Kidney epithelial cell (primary cell): ENCODE results near the gene TAF1. TPM values are rescaled to one million over a fixed set of nuclear protein-coding genes. Genes with fewer than 3 reads are reported as not detected.
"Not testable (repeated sequence)": the region's sequence is repeated elsewhere in the genome, so short reads cannot be mapped to it uniquely, and the experiment has no call there.

Experiments
- DNase-seq: peaks from one replicate; pipeline ENCODE4 v3.0.0-alpha.2; 2010; ENCODE audit warnings: low read depth
- H3K27me3 ChIP-seq: 2 replicates; pipeline ENCODE4 v1.6.0; 2011; ENCODE audit warnings: low read length; ENCODE audit not compliant: control insufficient read depth, insufficient read depth
- H3K36me3 ChIP-seq: 2 replicates; pipeline ENCODE4 v1.5.1; 2011; ENCODE audit warnings: low read length; ENCODE audit not compliant: control insufficient read depth, insufficient read depth
- H3K4me3 ChIP-seq: 2 replicates; pipeline ENCODE4 v1.5.1; 2011; ENCODE audit warnings: low read depth, mild to moderate bottlenecking, control low read depth, low read length
- total RNA-seq: library from RNA; depleted of rRNA; stranded (reverse); fragments of >200 nt; gene quantifications from 2 replicates; pipeline ENCODE4 v1.2.3, GENCODE V29; 2015
- TF ChIP-seq, protein P1 (sequence below): IDR thresholded peaks from 2 replicates; pipeline ENCODE4 v1.5.1; 2011; ENCODE audit warnings: mild to moderate bottlenecking, moderate library complexity, low read length, control low read depth, inconsistent platforms; ENCODE audit not compliant: insufficient read depth, poor library complexity, severe bottlenecking

Gene TAF1
- total RNA-seq, 1 donor from 2014 or later, result 19.9 TPM

DNA sequence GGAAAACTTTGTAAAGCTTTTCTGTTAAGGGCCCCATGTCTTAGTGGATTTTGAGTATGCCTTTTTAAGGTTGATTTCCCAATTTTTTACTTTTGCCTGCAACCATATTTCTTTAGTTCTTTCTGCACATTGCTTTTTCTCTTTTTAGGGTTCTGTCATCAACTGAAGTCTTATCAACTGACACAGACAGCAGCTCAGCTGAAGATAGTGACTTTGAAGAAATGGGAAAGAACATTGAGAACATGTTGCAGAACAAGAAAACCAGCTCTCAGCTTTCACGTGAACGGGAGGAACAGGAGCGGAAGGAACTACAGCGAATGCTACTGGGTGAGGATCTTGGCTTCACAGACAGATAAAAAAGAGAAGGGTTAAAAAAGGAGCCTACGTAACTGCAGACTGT is 27.8 kb downstream of the TAF1 start:
- DNase-seq, result no peak
- TF ChIP-seq, protein P1, sequence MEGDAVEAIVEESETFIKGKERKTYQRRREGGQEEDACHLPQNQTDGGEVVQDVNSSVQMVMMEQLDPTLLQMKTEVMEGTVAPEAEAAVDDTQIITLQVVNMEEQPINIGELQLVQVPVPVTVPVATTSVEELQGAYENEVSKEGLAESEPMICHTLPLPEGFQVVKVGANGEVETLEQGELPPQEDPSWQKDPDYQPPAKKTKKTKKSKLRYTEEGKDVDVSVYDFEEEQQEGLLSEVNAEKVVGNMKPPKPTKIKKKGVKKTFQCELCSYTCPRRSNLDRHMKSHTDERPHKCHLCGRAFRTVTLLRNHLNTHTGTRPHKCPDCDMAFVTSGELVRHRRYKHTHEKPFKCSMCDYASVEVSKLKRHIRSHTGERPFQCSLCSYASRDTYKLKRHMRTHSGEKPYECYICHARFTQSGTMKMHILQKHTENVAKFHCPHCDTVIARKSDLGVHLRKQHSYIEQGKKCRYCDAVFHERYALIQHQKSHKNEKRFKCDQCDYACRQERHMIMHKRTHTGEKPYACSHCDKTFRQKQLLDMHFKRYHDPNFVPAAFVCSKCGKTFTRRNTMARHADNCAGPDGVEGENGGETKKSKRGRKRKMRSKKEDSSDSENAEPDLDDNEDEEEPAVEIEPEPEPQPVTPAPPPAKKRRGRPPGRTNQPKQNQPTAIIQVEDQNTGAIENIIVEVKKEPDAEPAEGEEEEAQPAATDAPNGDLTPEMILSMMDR, result no peak
- Histone ChIP-seq H3K36me3 (no peaks in the 10 kb centered on the region), H3K27me3 (no peaks in the 10 kb centered on the region), H3K4me3 (no peak overlapping the region)

DNA sequence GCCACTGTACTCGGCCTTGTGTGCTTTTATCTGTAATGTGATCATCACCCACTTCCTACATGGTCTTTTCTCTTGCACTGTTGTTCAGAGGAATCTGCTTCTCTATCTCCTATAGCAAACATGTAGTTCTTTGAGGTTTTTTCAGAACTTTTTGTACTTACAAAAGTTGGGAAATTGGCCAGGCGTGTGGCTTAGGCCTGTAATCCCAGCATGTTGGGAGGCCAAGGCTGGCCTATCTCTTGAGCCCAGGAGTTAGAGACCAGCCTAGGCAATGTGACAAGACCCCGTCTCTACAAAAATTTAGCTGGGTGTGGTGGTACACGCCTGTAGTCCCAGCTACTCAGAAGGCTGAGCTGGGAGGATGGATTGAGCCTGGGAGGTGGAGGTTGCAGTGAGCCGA is 30.4 kb downstream of the TAF1 start:
- no peak for DNase-seq
- no peak overlapping the region for H3K4me3 ChIP-seq
- TF ChIP-seq, protein P1, result no peak
- no peaks in the 10 kb centered on the region for H3K36me3 ChIP-seq
- no peaks in the 10 kb centered on the region for H3K27me3 ChIP-seq

DNA sequence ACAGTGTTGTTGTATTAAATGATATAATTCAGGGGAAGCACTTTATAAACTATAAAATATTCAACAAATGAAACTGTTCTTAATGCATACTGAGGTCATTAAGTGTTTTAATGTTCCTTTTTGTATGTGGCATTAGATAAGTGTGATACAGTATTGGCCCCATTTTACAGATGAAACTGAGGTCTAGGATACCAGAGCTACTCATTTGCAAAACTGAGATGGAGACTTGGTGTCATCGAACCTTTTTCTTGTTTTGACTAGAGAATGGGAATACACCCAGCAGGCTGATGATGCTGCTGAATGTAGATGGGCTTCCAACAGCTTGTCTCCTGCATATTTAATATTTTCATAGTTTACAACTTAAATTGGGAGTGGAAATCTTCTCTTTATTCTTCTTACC is 34.6 kb downstream of the TAF1 start:
- DNase-seq, result no peak
- Histone ChIP-seq H3K36me3 (no peaks in the 10 kb centered on the region), H3K27me3 (no peaks in the 10 kb centered on the region), H3K4me3 (no peak overlapping the region)
- TF ChIP-seq, protein P1, result no peak

DNA sequence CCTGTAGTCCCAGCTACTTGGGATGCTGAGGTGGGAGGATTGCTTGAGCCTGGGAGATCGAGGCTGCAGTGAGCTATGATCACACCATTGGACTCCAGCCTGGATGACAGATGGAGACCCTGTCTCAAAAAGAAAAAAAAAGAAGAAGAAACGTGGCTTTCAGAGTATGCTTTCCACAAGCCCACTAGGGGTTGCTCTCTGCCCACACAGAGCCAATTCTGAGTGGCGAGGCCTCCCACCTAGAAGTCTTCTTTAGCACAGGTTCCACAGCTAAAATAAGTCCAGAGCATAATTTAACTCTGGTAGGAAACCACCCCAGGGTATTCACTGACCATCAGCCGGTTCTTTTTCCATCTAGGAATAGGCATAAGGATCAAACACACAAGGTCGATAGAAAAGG is 50.1 kb downstream of the TAF1 start:
- H3K4me3 ChIP-seq, H3K27me3 ChIP-seq, H3K36me3 ChIP-seq, DNase-seq: not testable (repeated sequence)

DNA sequence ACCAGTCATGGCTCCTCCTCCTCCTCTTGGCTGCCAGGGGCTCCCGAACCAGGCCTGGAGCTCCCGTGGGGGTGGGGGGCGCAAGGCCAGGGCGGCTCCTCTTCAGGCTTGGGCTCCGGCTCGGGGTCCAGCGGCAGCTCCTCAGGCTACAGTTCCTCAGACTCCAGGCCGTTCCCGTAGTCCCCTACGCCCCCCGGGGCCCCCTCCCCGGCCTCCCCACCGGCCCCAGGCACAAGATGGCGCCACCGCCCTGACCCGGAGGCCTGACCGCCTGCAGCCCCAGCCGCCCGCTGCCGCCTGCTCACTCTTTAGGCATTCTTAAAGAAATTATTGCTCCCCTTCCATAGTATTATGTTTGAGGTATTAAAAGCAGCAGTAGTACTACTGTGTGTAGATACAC is 54.5 kb downstream of the TAF1 start:
- no peak for DNase-seq
- TF ChIP-seq, protein P1, result no peak
- no peaks in the 10 kb centered on the region for H3K36me3 ChIP-seq

DNA sequence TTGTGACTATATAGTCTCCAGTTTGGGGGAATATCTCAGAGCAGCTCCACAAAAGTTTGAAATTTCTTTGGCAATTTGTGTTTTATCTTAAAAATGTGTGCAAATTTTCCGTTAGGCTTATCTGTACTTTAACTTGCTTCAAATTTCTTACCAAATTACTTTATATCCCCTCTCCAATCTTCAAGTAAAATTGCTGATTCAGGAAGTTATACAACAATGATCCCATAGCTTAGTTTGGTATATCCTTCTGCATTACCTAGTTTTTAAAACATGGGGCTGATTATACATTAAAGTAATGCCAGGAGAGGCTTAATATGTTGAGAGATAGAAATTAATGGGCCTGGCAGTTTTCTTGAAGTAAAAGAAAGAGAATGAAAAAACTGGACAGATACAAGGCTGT is 66.6 kb downstream of the TAF1 start:
- no peak overlapping the region for H3K4me3 ChIP-seq
- TF ChIP-seq, protein P1, result no peak
- no peaks in the 10 kb centered on the region for H3K27me3 ChIP-seq
- no peak for DNase-seq
- H3K36me3 ChIP-seq, result no peaks in the 10 kb centered on the region

More for the DNA sequence above, 54.5 kb downstream of the TAF1 start:
- Histone ChIP-seq H3K27me3 (no peaks in the 10 kb centered on the region), H3K4me3 (no peak overlapping the region)

DNA sequence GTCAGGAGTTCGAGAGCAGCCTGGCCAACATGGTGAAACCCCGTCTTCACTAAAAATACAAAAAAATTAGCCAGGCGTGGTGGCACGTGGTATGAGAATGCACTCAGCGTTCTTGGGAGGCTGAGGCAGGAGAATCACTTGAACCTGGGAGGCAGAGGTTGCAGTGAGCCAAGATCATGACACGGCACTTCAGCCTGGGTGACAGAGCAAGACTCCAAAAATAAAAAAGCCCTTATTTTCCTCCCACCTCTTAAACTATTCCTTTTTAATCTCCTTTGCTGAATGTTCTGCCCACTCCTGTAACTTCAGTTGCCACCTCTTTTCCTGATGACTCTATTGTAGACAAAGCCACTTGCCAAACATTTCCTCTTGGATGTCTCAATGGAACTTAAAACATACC is 72.6 kb downstream of the TAF1 start:
- Histone ChIP-seq H3K27me3 (no peaks in the 10 kb centered on the region), H3K36me3 (no peaks in the 10 kb centered on the region), H3K4me3 (no peak overlapping the region)
- no peak for DNase-seq
- TF ChIP-seq, protein P1, result no peak
